Measurements from ENCODE around the gene TNFRSF18.
"Not testable (repeated sequence)": the region's sequence is repeated elsewhere in the genome, so short reads cannot be mapped to it uniquely, and the experiment has no call there.

Gene TNFRSF18

GRCh38 chr1:1206376-1206965 lies at the start of gene TNFRSF18:
TSS of gene TNFRSF18 (minus strand) at chr1:1206592. CDS start at chr1:1206571, 21 bp downstream.
- peaks cover 12% of the 10 kb centered on the region for H3K4me1 Mint-ChIP-seq (ENCODE audit: low read depth)
- H3K4me3 Mint-ChIP-seq = peak within 1 kb of the TSS; percentile 59
- H3K27me3 Mint-ChIP-seq (ENCODE audit: low read depth) = no peaks in the 10 kb centered on the region
- H3K36me3 Mint-ChIP-seq (ENCODE audit: low read depth) = no peaks in the 10 kb centered on the region
- H3K27ac Mint-ChIP-seq = peak within 1 kb of the TSS; percentile 45
- no peaks in the 10 kb centered on the region for H3K9me3 Mint-ChIP-seq
- peak; percentile 50 for DNase-seq (ENCODE audit: low spot score)

GRCh38 chr1:1255611-1256010 lies 49.2 kb upstream of the TNFRSF18 start:
- peaks cover 46% of the 10 kb centered on the region for H3K36me3 Mint-ChIP-seq (ENCODE audit: low read depth)
- H3K27ac Mint-ChIP-seq = no peak overlapping the region
- no peaks in the 10 kb centered on the region for H3K27me3 Mint-ChIP-seq (ENCODE audit: low read depth)
- DNase-seq (ENCODE audit: low spot score) = no peak
- H3K4me3 Mint-ChIP-seq = no peak overlapping the region
- peaks cover 8% of the 10 kb centered on the region for H3K4me1 Mint-ChIP-seq (ENCODE audit: low read depth)
- H3K9me3 Mint-ChIP-seq = no peaks in the 10 kb centered on the region

- no peaks in the 10 kb centered on the region for H3K9me3 Mint-ChIP-seq
- H3K27ac Mint-ChIP-seq = no peak overlapping the region
- H3K36me3 Mint-ChIP-seq (ENCODE audit: low read depth) = peaks cover 42% of the 10 kb centered on the region
- H3K4me1 Mint-ChIP-seq (ENCODE audit: low read depth) = peaks cover 10% of the 10 kb centered on the region
- H3K4me3 Mint-ChIP-seq = no peak overlapping the region
- no peaks in the 10 kb centered on the region for H3K27me3 Mint-ChIP-seq (ENCODE audit: low read depth)
- no peak for DNase-seq (ENCODE audit: low spot score)
Observed at GRCh38 chr1:1255078-1255477, 48.7 kb upstream of the TNFRSF18 start.

- H3K4me1 Mint-ChIP-seq (ENCODE audit: low read depth) = peaks cover 10% of the 10 kb centered on the region
- no peaks in the 10 kb centered on the region for H3K27me3 Mint-ChIP-seq (ENCODE audit: low read depth)
- no peak overlapping the region for H3K27ac Mint-ChIP-seq
Observed at GRCh38 chr1:1254667-1254998, 48.2 kb upstream of the TNFRSF18 start.

GRCh38 chr1:1253972-1254666 lies 47.7 kb upstream of the TNFRSF18 start:
- no peak overlapping the region for H3K27ac Mint-ChIP-seq
- no peak for DNase-seq (ENCODE audit: low spot score)
- no peaks in the 10 kb centered on the region for H3K27me3 Mint-ChIP-seq (ENCODE audit: low read depth)
- no peak overlapping the region for H3K4me3 Mint-ChIP-seq
- peaks cover 10% of the 10 kb centered on the region for H3K4me1 Mint-ChIP-seq (ENCODE audit: low read depth)
- peaks cover 35% of the 10 kb centered on the region for H3K36me3 Mint-ChIP-seq (ENCODE audit: low read depth)
- H3K9me3 Mint-ChIP-seq = no peaks in the 10 kb centered on the region

More at GRCh38 chr1:1254667-1254998, 48.2 kb upstream of the TNFRSF18 start:
- H3K4me3 Mint-ChIP-seq = no peak overlapping the region
- no peaks in the 10 kb centered on the region for H3K9me3 Mint-ChIP-seq
- peaks cover 38% of the 10 kb centered on the region for H3K36me3 Mint-ChIP-seq (ENCODE audit: low read depth)
- DNase-seq (ENCODE audit: low spot score) = no peak

- Mint-ChIP-seq H3K4me3 (no peak overlapping the region), H3K9me3 (no peaks in the 10 kb centered on the region), H3K36me3 (ENCODE audit: low read depth) (peaks cover 35% of the 10 kb centered on the region), H3K27me3 (ENCODE audit: low read depth) (no peaks in the 10 kb centered on the region), H3K4me1 (ENCODE audit: low read depth) (peaks cover 10% of the 10 kb centered on the region), H3K27ac (no peak overlapping the region)
- no peak for DNase-seq (ENCODE audit: low spot score)
Observed at GRCh38 chr1:1253314-1253713, 46.9 kb upstream of the TNFRSF18 start.

GRCh38 chr1:1250786-1251284 lies 44.4 kb upstream of the TNFRSF18 start:
- peak; percentile 69 for DNase-seq (ENCODE audit: low spot score)
- Mint-ChIP-seq H3K9me3 (no peaks in the 10 kb centered on the region), H3K36me3 (ENCODE audit: low read depth) (peaks cover 26% of the 10 kb centered on the region), H3K4me3 (peak overlapping the region; percentile 65), H3K4me1 (ENCODE audit: low read depth) (peaks cover 7% of the 10 kb centered on the region), H3K27ac (peak overlapping the region; percentile 89), H3K27me3 (ENCODE audit: low read depth) (peaks cover 3% of the 10 kb centered on the region)

GRCh38 chr1:1248009-1248913 lies 41.9 kb upstream of the TNFRSF18 start:
- not testable (repeated sequence) for H3K4me1 Mint-ChIP-seq (ENCODE audit: low read depth); H3K27me3 Mint-ChIP-seq (ENCODE audit: low read depth); DNase-seq (ENCODE audit: low spot score); H3K9me3 Mint-ChIP-seq; H3K27ac Mint-ChIP-seq; H3K4me3 Mint-ChIP-seq
- peaks cover 14% of the 10 kb centered on the region for H3K36me3 Mint-ChIP-seq (ENCODE audit: low read depth)

GRCh38 chr1:1247341-1247913 lies 41.0 kb upstream of the TNFRSF18 start:
- Mint-ChIP-seq H3K27me3 (ENCODE audit: low read depth) (peaks cover 3% of the 10 kb centered on the region), H3K4me1 (ENCODE audit: low read depth) (peaks cover 7% of the 10 kb centered on the region), H3K27ac (no peak overlapping the region), H3K9me3 (no peaks in the 10 kb centered on the region), H3K36me3 (ENCODE audit: low read depth) (peaks cover 6% of the 10 kb centered on the region), H3K4me3 (no peak overlapping the region)
- DNase-seq (ENCODE audit: low spot score) = no peak

GRCh38 chr1:1246577-1247340 lies 40.4 kb upstream of the TNFRSF18 start, which contains the start of gene C1QTNF12:
TSS of gene C1QTNF12 (minus strand) at chr1:1246722. CDS start at chr1:1246690, 32 bp downstream.
- no peak for DNase-seq (ENCODE audit: low spot score)
- Mint-ChIP-seq H3K27me3 (ENCODE audit: low read depth) (peaks cover 3% of the 10 kb centered on the region), H3K4me1 (ENCODE audit: low read depth) (peaks cover 7% of the 10 kb centered on the region), H3K4me3 (no peak within 1 kb of the TSS), H3K36me3 (ENCODE audit: low read depth) (peaks cover 4% of the 10 kb centered on the region), H3K27ac (no peak within 1 kb of the TSS), H3K9me3 (no peaks in the 10 kb centered on the region)

- Mint-ChIP-seq H3K9me3 (no peaks in the 10 kb centered on the region), H3K36me3 (ENCODE audit: low read depth) (peaks cover 2% of the 10 kb centered on the region), H3K4me3 (no peak overlapping the region), H3K27me3 (ENCODE audit: low read depth) (peaks cover 3% of the 10 kb centered on the region), H3K4me1 (ENCODE audit: low read depth) (peaks cover 5% of the 10 kb centered on the region), H3K27ac (no peak overlapping the region)
- no peak for DNase-seq (ENCODE audit: low spot score)
Observed at GRCh38 chr1:1245817-1246576, 39.6 kb upstream of the TNFRSF18 start.

- no peak for DNase-seq (ENCODE audit: low spot score)
- no peaks in the 10 kb centered on the region for H3K9me3 Mint-ChIP-seq
- no peak overlapping the region for H3K4me3 Mint-ChIP-seq
- no peak overlapping the region for H3K27ac Mint-ChIP-seq
- no peaks in the 10 kb centered on the region for H3K36me3 Mint-ChIP-seq (ENCODE audit: low read depth)
- H3K27me3 Mint-ChIP-seq (ENCODE audit: low read depth) = peaks cover 3% of the 10 kb centered on the region
- peaks cover 2% of the 10 kb centered on the region for H3K4me1 Mint-ChIP-seq (ENCODE audit: low read depth)
Observed at GRCh38 chr1:1245178-1245816, 38.9 kb upstream of the TNFRSF18 start.
